ENCODE results near the gene CACNG4.

DNA sequence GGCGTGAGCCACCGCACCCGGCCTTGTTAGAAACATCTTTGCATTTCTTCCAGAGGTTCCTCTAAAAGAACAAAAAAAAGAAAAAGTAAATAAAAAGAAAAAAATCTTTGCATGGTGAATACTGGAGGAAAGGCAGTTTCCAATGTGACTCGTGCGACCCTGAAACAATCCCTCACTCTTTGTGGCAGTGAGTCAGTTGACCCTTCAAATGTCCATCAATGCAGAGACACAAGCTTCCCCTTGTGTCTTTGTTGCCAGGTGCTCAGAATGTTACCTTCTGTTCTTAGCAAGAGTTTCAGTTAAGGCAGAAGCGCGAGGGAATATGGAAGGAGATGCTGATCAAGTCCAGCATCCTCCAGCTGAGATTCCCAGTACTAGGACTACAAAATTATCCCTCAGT is 16.4 kb downstream of the CACNG4 start:
- TF ChIP-seq, protein P1, sequence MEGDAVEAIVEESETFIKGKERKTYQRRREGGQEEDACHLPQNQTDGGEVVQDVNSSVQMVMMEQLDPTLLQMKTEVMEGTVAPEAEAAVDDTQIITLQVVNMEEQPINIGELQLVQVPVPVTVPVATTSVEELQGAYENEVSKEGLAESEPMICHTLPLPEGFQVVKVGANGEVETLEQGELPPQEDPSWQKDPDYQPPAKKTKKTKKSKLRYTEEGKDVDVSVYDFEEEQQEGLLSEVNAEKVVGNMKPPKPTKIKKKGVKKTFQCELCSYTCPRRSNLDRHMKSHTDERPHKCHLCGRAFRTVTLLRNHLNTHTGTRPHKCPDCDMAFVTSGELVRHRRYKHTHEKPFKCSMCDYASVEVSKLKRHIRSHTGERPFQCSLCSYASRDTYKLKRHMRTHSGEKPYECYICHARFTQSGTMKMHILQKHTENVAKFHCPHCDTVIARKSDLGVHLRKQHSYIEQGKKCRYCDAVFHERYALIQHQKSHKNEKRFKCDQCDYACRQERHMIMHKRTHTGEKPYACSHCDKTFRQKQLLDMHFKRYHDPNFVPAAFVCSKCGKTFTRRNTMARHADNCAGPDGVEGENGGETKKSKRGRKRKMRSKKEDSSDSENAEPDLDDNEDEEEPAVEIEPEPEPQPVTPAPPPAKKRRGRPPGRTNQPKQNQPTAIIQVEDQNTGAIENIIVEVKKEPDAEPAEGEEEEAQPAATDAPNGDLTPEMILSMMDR (IDR thresholded peaks at IDR 0.05), result no peak
- TF ChIP-seq POLR2A (IDR thresholded peaks at IDR 0.05), result no peak

Data from uterus (tissue), 2 donors.